Omental fat pad (tissue), 4 donors: ENCODE data around the gene PACSIN2. TPM values are rescaled to one million over a fixed set of nuclear protein-coding genes. Genes with fewer than 3 reads are reported as not detected.
A peak's percentile ranks its signal among the peaks of the same experiment; 100 is the strongest.

Source experiments
- ATAC-seq: fragments of 150-250 bp; one replicate; pipeline ENCODE4 v1.9.1; 2016; ENCODE audit warnings: mild to moderate bottlenecking, moderate library complexity; ENCODE audit not compliant: low FRiP score
- DNase-seq: peaks from one replicate; pipeline ENCODE4 v3.0.0-alpha.2; 2019; ENCODE audit warnings: low spot score
- total RNA-seq, 4 donors: library from RNA; depleted of rRNA; stranded (reverse); fragments of >200 nt; gene quantifications; one replicate each; pipeline ENCODE4 v1.1.0, GENCODE V29; 2016
- TF ChIP-seq, protein P1 (sequence below), 3 donors: fragments of 450-650 bp; IDR thresholded peaks; one replicate each; pipeline ENCODE4 v1.5.1; 2016 to 2017; ENCODE audit warnings: antibody characterized with exemption in 3 of 3, mild to moderate bottlenecking in 3 of 3, moderate library complexity in 2 of 3

Gene PACSIN2
- total RNA-seq, 4 donors from 2014 or later = 39.0 to 111 (median 51.3) TPM

GRCh38 chr22:43005106-43005505, 9.8 kb downstream of the PACSIN2 start:
- TF ChIP-seq, protein P1, sequence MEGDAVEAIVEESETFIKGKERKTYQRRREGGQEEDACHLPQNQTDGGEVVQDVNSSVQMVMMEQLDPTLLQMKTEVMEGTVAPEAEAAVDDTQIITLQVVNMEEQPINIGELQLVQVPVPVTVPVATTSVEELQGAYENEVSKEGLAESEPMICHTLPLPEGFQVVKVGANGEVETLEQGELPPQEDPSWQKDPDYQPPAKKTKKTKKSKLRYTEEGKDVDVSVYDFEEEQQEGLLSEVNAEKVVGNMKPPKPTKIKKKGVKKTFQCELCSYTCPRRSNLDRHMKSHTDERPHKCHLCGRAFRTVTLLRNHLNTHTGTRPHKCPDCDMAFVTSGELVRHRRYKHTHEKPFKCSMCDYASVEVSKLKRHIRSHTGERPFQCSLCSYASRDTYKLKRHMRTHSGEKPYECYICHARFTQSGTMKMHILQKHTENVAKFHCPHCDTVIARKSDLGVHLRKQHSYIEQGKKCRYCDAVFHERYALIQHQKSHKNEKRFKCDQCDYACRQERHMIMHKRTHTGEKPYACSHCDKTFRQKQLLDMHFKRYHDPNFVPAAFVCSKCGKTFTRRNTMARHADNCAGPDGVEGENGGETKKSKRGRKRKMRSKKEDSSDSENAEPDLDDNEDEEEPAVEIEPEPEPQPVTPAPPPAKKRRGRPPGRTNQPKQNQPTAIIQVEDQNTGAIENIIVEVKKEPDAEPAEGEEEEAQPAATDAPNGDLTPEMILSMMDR (IDR thresholded peaks at IDR 0.05) = no peak
- ATAC-seq (no peak), DNase-seq (no peak)

- ATAC-seq (no peak), DNase-seq (no peak)
- TF ChIP-seq, protein P1 (IDR thresholded peaks at IDR 0.05) = no peak
Observed at GRCh38 chr22:43004362-43005035, 10.4 kb downstream of the PACSIN2 start.

GRCh38 chr22:43002202-43002586, 12.8 kb downstream of the PACSIN2 start:
- DNase-seq (no peak), ATAC-seq (peak; percentile 66)
- TF ChIP-seq, protein P1 (IDR thresholded peaks at IDR 0.05) = no peak

GRCh38 chr22:43001271-43002201, 13.4 kb downstream of the PACSIN2 start:
- no peak for DNase-seq
- ATAC-seq = no peak
- TF ChIP-seq, protein P1 (IDR thresholded peaks at IDR 0.05) = no peak

GRCh38 chr22:43000441-43001175, 14.3 kb downstream of the PACSIN2 start:
- DNase-seq (no peak), ATAC-seq (no peak)
- TF ChIP-seq, protein P1 (IDR thresholded peaks at IDR 0.05) = no peak

GRCh38 chr22:42997582-42998090, 17.3 kb downstream of the PACSIN2 start:
- TF ChIP-seq, protein P1 (IDR thresholded peaks at IDR 0.05) = no peak
- no peak for ATAC-seq
- no peak for DNase-seq
